Endothelial cell of umbilical vein (primary cell): ENCODE data around the gene RGS6.

Experiments used
- EZH2 ChIP-seq: IDR thresholded peaks from 2 replicates; pipeline ENCODE4 v1.6.1; 2012; ENCODE audit warnings: borderline replicate concordance, low read depth, mild to moderate bottlenecking, moderate library complexity, low read length, inconsistent platforms; ENCODE audit not compliant: severe bottlenecking
- FOS ChIP-seq: IDR thresholded peaks from 2 replicates; pipeline ENCODE4 v1.6.1; 2011; ENCODE audit warnings: mild to moderate bottlenecking, low read length, moderate library complexity, borderline replicate concordance; ENCODE audit not compliant: insufficient read depth
- JUN ChIP-seq: IDR thresholded peaks from 2 replicates; pipeline ENCODE4 v1.6.1; 2011; ENCODE audit warnings: borderline replicate concordance, low read depth; ENCODE audit not compliant: insufficient read length, insufficient read depth
- POLR2A ChIP-seq: IDR thresholded peaks from 2 replicates; pipeline ENCODE4 v1.6.1; 2012; ENCODE audit warnings: low read depth, mild to moderate bottlenecking, control low read depth, low read length
- POLR2AphosphoS5 ChIP-seq: IDR thresholded peaks from 2 replicates; pipeline ENCODE4 v1.6.1; 2012; ENCODE audit warnings: low read depth, mild to moderate bottlenecking, control low read depth, low read length, moderate library complexity; ENCODE audit not compliant: insufficient read depth
- TF ChIP-seq, protein P1 (sequence below), 2 donors: IDR thresholded peaks; 1 replicate in 1 of 2; 2 replicates in 1 of 2; pipeline ENCODE4 v1.5.1; 2011; ENCODE audit warnings: low read length in 2 of 2, mild to moderate bottlenecking in 2 of 2, moderate library complexity in 2 of 2, control low read depth in 1 of 2, inconsistent platforms in 1 of 2, low read depth in 1 of 2; ENCODE audit not compliant: insufficient read depth in 1 of 2; ENCODE audit errors: extremely low read depth in 1 of 2

- TF ChIP-seq, protein P1, sequence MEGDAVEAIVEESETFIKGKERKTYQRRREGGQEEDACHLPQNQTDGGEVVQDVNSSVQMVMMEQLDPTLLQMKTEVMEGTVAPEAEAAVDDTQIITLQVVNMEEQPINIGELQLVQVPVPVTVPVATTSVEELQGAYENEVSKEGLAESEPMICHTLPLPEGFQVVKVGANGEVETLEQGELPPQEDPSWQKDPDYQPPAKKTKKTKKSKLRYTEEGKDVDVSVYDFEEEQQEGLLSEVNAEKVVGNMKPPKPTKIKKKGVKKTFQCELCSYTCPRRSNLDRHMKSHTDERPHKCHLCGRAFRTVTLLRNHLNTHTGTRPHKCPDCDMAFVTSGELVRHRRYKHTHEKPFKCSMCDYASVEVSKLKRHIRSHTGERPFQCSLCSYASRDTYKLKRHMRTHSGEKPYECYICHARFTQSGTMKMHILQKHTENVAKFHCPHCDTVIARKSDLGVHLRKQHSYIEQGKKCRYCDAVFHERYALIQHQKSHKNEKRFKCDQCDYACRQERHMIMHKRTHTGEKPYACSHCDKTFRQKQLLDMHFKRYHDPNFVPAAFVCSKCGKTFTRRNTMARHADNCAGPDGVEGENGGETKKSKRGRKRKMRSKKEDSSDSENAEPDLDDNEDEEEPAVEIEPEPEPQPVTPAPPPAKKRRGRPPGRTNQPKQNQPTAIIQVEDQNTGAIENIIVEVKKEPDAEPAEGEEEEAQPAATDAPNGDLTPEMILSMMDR (IDR thresholded peaks at IDR 0.05; ENCODE audit: extremely low read depth in 1 of 2, insufficient read depth in 1 of 2, low read depth in 1 of 2, low read length in 2 of 2), result no peak
- TF ChIP-seq JUN (no peak), EZH2 (no peak), POLR2A (no peak), POLR2AphosphoS5 (no peak), FOS (no peak)
Measured at GRCh38 chr14:72483311-72483710, 551.1 kb downstream of the RGS6 start.
